K562 (cell line): Measurements from ENCODE around the gene GPD2. TPM values are rescaled to one million over a fixed set of nuclear protein-coding genes. Genes with fewer than 3 reads are reported as not detected.

Source experiments
- ARID1B ChIP-seq: fragments of 450-650 bp; IDR thresholded peaks from 2 replicates; pipeline ENCODE4 v1.6.1; 2016; ENCODE audit warnings: antibody characterized with exemption, mild to moderate bottlenecking, inconsistent platforms
- CREB1 ChIP-seq, 2 experiments: sonication (generic) in 1 of 2; formaldehyde crosslinking in 1 of 2; IDR thresholded peaks; 2 replicates each; pipeline versions ENCODE4 v1.6.1 to v1.8.0; 2012 to 2022; ENCODE audit warnings: inconsistent platforms in 1 of 2, mild to moderate bottlenecking in 1 of 2, missing genetic modification reagents in 1 of 2, moderate library complexity in 1 of 2
- ETV1 ChIP-seq: fragments of 450-650 bp; conservative IDR thresholded peaks from 2 replicates; pipeline ENCODE4 v1.6.1; 2016; ENCODE audit warnings: missing genetic modification characterization, control low read depth, low read depth, missing compliant biosample characterization
- FOS ChIP-seq: IDR thresholded peaks from 3 replicates; pipeline ENCODE4 v1.6.1; 2011; ENCODE audit not compliant: insufficient read length; ENCODE audit errors: extremely low read depth
- HLTF ChIP-seq: fragments of 450-650 bp; IDR thresholded peaks from 2 replicates; pipeline ENCODE4 v1.6.1; 2016
- HSF4 ChIP-seq: fragments of 250-450 bp; sonication (Bioruptor Pico); IDR thresholded peaks from 2 replicates; pipeline ENCODE4 v2.1.2; 2022; ENCODE audit warnings: mild to moderate bottlenecking, moderate library complexity, borderline replicate concordance
- MAX ChIP-seq: sonication (generic); formaldehyde crosslinking; IDR thresholded peaks from 2 replicates; pipeline ENCODE4 v1.9.0; 2022; ENCODE audit warnings: mild to moderate bottlenecking, missing genetic modification reagents
- PHF20 ChIP-seq: fragments of 450-650 bp; IDR thresholded peaks from 2 replicates; pipeline ENCODE4 v1.6.1; 2018; ENCODE audit not compliant: partially characterized antibody
- RCOR1 ChIP-seq, 2 experiments: IDR thresholded peaks; 2 replicates each; pipeline ENCODE4 v1.6.1; 2012; ENCODE audit warnings: low read depth in 2 of 2, low read length in 2 of 2, borderline replicate concordance in 1 of 2, improper control_type of control experiment in 1 of 2
- SMARCA4 ChIP-seq: fragments of 450-650 bp; IDR thresholded peaks from 2 replicates; pipeline ENCODE4 v1.6.1; 2016
- SRSF3 ChIP-seq: fragments of 200-400 bp; formaldehyde crosslinking; IDR thresholded peaks from 2 replicates; pipeline ENCODE4 v1.6.1; 2016; ENCODE audit warnings: mild to moderate bottlenecking, low read length, moderate library complexity; ENCODE audit not compliant: insufficient read depth
- TAF1 ChIP-seq: IDR thresholded peaks from 2 replicates; pipeline ENCODE4 v1.6.1; 2011; ENCODE audit warnings: mild to moderate bottlenecking, low read length, moderate library complexity; ENCODE audit not compliant: insufficient read depth, control insufficient read depth, severe bottlenecking; ENCODE audit errors: extremely low read depth
- TFE3 ChIP-seq: fragments of 450-650 bp; formaldehyde crosslinking; IDR thresholded peaks from 2 replicates; pipeline ENCODE4 v1.4.0; 2020; ENCODE audit warnings: mild to moderate bottlenecking, mixed read lengths
- ZNF121 ChIP-seq: sonication (generic); formaldehyde crosslinking; conservative IDR thresholded peaks from 2 replicates; pipeline ENCODE4 v1.8.0; 2022; ENCODE audit warnings: missing genetic modification reagents
- ZNF431 ChIP-seq: sonication (generic); formaldehyde crosslinking; IDR thresholded peaks from 2 replicates; pipeline ENCODE4 v1.8.0; 2022; ENCODE audit warnings: mild to moderate bottlenecking, missing genetic modification reagents
- ZNF586 ChIP-seq: fragments of 450-650 bp; formaldehyde crosslinking; conservative IDR thresholded peaks from 2 replicates; pipeline ENCODE4 v1.4.0; 2020; ENCODE audit warnings: mild to moderate bottlenecking, moderate library complexity
- polyA plus RNA-seq, 8 experiments: library from polyadenylated mRNA; depleted of rRNA in 4 of 8; stranded (reverse) in 5 of 8; unstranded in 3 of 8; fragments of >200 nt; fragmentation: Nextera tagmentation in 2 of 8; fragmentation: Illumina TruSeq in 1 of 8; extraction: Ambion mirVana in 2 of 8; extraction: Trizol in 1 of 8; gene quantifications; 2 replicates each; pipeline versions ENCODE4 v1.2.1 to v1.2.3, GENCODE V29; 2011 to 2014; ENCODE audit warnings: inconsistent platforms in 1 of 8, missing spikeins in 1 of 8
- total RNA-seq, 7 experiments: library from RNA; depleted of rRNA in 6 of 7; stranded (reverse); fragments of >200 nt in 6 of 7; fragmentation: Illumina TruSeq in 2 of 7; extraction: Trizol in 2 of 7; gene quantifications; 2 replicates each; pipeline versions ENCODE4 v1.2.1 to v1.2.3, GENCODE V29; 2011 to 2021; ENCODE audit warnings: low replicate concordance in 1 of 7
- TF ChIP-seq, protein P1 (sequence below): fragments of 450-650 bp; conservative IDR thresholded peaks from 2 replicates; pipeline ENCODE4 v1.6.1; 2016; ENCODE audit warnings: missing genetic modification characterization, low read depth, mild to moderate bottlenecking, control low read depth, missing compliant biosample characterization
- TF ChIP-seq, protein P2 (sequence below), 2 experiments: fragments of 200-800 bp in 1 of 2; sonication (Bioruptor generic) in 1 of 2; sonication (generic) in 1 of 2; formaldehyde crosslinking in 1 of 2; IDR thresholded peaks in 1 of 2; conservative IDR thresholded peaks in 1 of 2; 2 replicates each; pipeline versions ENCODE4 v1.5.0 to v1.6.1; 2016 to 2020; ENCODE audit warnings: missing compliant biosample characterization in 1 of 2, missing genetic modification characterization in 1 of 2, missing genetic modification reagents in 1 of 2

Gene GPD2
- total and polyA plus RNA-seq, 9 of the 15 experiments (the other 6 are each of a cell fraction or from before 2014, with no cell fraction given), result 5.2 to 39.2 (median 19.0) TPM

- TF ChIP-seq SRSF3 (no peak), PHF20 (peak; percentile 15), TFE3 (no peak), ARID1B (0 out of 2 replicates have a peak, but pooled peaks have one; percentile 34), MAX (peak; percentile 71; the same call in 1 of the 2 replicates), ZNF121 (CRISPR knock-in tag) (peak; percentile 53; the same call in 1 of the 2 replicates), TAF1 (no peak), HLTF (no peak), ZNF431 (peak; percentile 68; the same call in 1 of the 2 replicates), CREB1 (IDR thresholded peaks at IDR 0.05) (no peak), CREB1 (CRISPR knock-in tag; IDR thresholded peaks at IDR 0.05) (no peak), HSF4 (CRISPR knock-in tag) (no peak), SMARCA4 (peak; percentile 54; the same call in 1 of the 2 replicates), ETV1 (tag) (0 out of 2 replicates have a peak, but pooled peaks have one; percentile 24), FOS (no peak), ZNF586 (CRISPR knock-in tag) (no peak), RCOR1 (IDR thresholded peaks at IDR 0.05; ENCODE audit: borderline replicate concordance in 1 of 2, low read depth in 2 of 2, low read length in 2 of 2) (peak in 1 of 2 experiments; percentile 45; a peak in 1 of 4 replicates)
- TF ChIP-seq, protein P1, sequence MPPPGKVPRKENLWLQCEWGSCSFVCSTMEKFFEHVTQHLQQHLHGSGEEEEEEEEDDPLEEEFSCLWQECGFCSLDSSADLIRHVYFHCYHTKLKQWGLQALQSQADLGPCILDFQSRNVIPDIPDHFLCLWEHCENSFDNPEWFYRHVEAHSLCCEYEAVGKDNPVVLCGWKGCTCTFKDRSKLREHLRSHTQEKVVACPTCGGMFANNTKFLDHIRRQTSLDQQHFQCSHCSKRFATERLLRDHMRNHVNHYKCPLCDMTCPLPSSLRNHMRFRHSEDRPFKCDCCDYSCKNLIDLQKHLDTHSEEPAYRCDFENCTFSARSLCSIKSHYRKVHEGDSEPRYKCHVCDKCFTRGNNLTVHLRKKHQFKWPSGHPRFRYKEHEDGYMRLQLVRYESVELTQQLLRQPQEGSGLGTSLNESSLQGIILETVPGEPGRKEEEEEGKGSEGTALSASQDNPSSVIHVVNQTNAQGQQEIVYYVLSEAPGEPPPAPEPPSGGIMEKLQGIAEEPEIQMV, result no peak
- TF ChIP-seq, protein P2, sequence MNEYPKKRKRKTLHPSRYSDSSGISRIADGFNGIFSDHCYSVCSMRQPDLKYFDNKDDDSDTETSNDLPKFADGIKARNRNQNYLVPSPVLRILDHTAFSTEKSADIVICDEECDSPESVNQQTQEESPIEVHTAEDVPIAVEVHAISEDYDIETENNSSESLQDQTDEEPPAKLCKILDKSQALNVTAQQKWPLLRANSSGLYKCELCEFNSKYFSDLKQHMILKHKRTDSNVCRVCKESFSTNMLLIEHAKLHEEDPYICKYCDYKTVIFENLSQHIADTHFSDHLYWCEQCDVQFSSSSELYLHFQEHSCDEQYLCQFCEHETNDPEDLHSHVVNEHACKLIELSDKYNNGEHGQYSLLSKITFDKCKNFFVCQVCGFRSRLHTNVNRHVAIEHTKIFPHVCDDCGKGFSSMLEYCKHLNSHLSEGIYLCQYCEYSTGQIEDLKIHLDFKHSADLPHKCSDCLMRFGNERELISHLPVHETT (CRISPR knock-in tag; conservative IDR thresholded peaks at IDR 0.05 in 1 of 2, IDR thresholded peaks at IDR 0.05 in 1 of 2), result peak in 1 of 2 experiments; percentile 48; a peak in 1 of 4 replicates
Observed at GRCh38 chr2:156399950-156400705, 36.1 kb upstream of the GPD2 start (continued).
